HG02623 (cell line): ENCODE data around the gene ZNF516.

Experiments used
- ATAC-seq: cut with Tn5 transposase; IDR thresholded peaks from one replicate; pipeline ENCODE4 v1.9.1; 2021; ENCODE audit warnings: moderate library complexity; ENCODE audit not compliant: unreplicated experiment

The ZNF516 gene

DNA sequence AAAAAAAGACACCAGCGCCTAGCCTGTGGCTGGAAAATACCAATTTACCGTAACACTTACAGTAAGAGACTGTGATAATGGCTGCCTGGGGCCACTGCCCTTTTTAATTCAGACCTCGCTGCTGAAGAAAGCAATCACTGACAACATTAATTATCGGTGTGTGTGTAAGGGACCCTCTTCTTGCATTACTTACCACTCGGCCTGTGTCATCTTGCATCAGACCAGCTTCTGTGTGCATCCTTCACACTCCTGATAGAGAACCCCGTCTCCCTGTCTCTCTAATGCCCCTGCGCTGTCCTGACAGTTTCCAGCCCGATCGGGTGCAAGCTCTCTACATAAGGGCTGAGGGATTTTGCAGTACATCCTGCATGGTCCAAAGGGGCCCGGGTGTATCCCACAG lies 124.4 kb downstream of the ZNF516 start:
- no peak for ATAC-seq

DNA sequence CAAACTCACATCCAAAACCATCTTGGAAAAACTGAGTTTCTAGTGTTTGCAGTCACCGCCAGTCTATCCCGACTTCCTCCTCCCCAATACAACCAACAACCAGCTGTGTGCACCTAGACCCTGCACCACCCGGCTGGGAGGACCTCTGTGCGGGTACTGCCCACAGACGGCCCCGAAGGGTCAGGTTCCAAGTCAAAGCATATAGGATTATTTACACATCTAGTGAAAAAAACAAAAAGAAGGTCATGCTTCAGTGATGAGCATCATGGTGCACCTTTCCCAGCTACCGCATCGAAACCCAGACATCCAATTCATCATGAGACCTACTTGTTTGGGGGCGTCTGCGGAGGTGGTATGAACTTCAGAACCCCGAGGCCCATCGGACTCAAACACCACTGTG lies 124.8 kb downstream of the ZNF516 start:
- no peak for ATAC-seq

DNA sequence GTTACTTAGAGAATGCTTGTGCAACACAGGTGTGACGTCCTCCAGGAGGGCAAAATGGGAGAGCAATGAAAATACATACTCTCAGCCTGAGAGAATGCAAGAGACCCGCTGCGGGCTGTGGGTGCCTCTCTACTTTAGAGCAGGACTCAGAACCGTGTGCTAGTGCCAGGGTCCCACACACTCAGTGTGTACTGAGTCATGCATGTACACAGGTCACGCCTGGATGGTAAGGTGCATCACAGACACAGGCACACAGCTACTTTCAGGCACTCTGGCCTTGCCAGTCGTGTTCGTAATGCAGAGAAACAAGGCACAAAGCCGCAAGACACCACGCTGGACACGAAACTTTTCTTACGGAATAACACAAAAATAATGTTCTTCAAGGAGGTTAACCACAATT lies 125.3 kb downstream of the ZNF516 start:
- ATAC-seq = no peak

DNA sequence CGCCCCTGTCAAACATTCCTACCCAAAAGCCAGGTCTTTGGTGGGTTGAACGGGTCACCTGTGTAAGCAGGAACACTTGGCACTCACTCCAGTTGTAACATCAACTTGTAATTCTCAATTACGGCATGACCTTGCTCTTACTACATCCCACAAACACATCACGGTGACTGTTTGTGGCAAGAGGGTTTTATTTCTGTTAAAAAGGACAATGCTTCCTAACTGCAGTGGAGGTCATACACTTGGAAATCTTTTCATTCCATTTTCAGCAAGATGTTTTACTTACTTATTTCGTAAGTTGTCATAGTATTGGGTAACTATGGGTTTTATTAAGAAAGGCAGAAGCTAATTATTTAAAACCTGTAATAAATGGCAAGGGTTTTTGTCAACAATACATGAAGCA lies 126.1 kb downstream of the ZNF516 start:
- no peak for ATAC-seq

DNA sequence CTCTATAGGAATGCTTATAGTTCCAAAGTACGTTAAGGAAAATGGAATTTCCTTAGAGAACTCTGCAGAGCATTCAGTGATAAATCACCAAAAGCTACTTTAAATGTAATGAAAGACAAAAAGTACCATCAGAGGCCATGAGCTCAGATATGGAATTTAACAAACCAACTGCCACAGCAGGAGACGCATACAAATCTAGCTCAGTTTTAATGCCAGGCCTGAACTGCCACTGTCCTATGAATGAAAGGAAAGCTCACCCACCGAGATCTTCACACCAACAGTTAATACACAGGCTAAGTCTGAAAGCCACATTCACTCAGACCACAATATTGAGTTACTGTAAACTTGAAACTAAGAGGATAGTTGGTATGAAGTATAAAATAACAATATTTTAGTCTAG lies 126.8 kb downstream of the ZNF516 start:
- no peak for ATAC-seq

DNA sequence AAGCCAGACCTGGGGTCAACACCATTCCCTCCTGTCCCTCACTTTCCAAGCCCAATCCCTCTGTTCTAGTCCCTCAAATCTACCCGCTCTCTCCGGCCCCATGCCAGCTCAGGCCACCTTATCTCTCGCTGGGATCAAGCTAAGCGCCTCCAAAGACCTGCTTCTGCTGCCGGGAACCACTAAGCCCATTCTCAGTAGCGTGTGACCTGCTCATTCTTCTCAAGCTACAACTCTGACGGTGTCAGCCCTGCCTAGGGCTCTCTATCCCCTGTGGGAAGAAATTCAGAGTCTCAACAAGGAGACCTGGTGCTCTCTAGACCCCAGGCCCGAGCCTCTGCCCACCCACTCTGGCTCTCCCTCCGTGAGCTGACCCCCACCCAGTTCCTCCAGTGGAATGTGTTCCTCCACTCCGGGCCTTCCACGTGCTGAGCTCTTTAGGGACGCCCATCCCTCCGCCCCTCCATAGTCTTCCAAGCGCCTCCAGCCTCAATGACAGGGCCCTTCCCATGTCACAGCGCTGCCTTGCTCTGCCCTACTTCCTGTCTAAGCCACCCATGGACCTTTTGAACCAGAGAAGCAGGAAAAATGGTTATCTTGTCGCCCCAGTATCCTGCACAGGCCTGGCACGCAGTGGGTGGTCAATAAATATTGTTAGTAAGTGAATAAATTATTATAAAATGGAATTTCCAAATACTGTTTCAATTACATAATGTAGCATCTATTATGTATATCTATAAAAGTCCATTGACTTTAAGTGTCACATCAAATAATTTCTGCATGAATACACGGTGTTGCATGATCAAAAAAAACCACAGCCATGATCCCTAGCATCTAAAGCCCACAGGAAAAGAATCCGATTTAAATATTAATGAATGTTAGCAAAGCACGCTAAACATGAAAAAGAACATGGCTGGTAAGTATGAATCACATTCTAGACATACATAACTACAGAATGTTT lies 127.6 kb downstream of the ZNF516 start:
- no peak for ATAC-seq

DNA sequence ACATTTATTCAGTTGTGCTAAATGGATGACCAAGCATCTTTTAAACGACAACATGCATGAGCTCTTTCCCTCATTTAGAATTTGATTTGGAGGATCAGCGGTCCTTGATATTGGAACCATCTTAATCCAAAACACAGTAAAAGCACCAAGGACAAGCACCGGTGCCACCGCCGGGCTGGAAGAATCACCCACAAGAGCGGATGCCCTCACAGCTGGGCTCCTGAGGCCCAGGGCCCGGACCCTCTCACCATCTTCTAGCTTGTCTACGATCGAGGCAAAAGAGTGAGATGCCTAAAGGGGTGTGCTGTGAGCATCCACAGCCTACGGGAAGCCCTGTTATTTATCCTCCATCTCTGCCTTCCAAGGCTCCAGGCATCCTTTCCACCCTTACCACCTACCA lies 129.5 kb downstream of the ZNF516 start:
- ATAC-seq = no peak

DNA sequence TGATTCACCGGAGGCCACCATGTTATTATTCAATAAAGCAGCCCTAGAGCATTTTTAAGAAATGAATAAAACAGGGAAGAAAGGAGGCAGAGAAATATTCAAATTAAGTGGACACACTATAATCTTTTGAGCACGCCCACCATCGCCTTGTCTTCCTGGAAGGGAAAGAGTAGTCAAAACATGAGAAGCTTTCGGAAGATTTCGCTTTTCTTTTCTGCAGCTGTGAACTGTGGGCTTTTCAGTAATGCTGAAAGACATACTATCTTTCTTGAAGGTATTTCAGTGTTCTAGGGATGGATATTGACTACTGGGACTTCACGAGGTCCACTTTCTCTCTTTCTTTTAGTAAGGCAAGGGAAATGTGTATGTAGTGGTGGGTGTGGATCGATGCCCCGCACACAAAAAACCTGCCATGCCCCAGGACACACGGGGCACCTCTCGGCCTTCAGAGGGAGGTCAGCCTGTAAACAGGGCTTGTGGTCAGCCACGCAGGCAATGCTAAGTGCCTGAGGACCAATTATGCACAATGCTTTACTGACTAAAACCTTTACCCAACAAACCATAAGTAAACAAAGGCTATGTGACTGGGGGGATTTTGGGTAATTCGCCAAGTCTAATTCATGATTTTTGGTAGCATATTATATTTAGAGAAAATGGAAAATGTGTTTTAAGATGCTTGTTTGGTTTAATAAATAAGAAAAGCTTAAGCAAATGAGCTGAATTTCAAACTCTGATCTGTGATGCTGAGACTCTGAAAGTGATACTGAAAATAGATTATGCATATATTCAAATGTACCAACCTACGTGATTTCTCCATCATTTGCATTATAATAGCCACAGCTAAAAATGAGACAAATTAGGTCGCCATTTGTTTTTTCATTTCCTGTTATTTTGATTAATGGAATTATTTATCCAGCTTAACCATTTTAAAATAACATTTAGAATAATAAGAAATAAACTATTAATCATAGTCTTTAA lies 130.5 kb downstream of the ZNF516 start:
- ATAC-seq = peak; percentile 75

DNA sequence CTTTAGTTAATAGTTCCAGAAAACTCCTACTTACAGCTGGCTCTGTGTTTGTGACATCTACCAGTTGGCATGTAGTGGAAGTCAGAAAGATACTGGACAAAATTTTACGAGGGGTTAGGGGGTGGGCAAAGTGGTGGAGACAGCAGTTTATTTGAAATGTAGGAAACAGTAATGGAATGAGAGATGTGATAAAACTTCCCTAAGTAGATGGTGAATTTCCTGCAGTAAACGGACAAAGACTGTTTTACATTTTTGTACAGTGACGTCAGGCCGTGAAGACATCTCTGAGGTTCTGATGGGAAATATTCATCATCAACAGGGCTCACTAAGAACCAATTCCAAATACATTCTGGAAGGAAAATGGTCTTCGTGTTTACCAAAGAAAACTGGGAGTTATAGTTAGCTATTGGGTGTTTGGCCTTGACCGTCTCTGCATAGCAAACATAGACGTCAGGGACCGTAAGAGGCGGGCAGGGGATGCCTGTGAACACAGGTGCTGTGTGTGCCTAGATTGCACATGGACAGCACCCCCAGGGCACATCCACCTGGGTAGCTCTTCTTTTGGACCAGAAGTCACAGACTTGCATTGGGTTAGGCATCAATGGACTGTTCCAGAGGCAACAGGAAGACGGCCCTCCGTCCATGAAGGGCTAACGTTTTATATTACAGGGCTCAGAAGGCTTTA lies 131.5 kb downstream of the ZNF516 start:
- no peak for ATAC-seq

DNA sequence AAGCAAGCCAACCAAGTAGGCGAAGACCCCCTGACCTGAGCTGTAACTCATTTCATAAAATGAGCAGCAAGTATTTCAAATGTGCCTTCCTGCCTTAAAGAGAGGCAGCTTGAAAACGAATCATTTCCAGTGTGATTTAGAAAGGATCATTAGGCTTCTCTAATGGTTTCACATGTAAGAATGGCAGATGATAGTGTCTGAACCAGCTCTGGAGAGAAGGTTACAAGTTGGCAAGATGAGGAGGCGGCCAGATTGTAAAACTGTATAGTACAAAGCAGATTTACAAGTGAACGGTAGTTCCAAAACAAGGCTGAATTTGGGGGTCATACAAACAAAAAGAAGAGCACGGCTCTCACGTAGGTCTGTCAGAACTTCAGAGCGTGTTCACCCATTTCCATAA lies 132.4 kb downstream of the ZNF516 start:
- ATAC-seq = no peak

DNA sequence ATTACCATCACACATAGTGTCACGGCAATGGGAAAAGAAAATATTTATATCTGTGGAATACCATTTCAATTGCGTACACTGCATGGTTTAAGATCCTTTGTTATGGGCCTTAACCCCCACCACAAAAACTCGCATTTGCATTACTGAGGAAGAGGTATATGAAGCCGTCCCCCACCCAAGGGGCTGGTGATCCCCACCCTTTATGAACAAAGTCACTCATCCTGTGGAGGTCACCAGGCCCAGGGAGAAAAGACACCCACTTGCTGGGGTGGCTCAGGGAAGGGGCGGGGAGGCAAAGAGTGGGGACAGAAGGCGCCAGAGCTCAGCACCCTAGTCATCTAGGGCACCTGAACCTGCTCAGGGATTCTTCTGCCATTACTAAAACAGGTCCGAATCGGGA lies 133.8 kb downstream of the ZNF516 start:
- no peak for ATAC-seq

DNA sequence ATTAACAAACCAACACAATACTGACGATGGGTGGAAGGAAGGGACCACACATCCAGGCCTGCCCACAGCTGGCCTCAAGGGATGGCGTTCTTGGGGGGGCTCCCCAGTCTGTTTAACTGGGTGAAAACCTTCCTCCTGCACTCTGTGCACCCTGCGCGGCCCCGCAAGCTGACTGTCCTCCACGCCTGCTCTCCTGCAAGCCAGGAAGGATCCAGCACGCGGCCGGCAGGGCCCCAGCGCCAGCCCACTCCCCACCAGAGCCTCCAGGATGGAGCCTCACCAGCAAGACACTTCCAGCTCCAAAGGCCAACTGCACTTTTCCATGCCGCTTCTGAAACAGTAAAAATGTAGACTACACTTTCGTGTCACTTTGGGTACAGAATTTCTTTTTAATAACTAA lies 135.1 kb downstream of the ZNF516 start:
- ATAC-seq = no peak

DNA sequence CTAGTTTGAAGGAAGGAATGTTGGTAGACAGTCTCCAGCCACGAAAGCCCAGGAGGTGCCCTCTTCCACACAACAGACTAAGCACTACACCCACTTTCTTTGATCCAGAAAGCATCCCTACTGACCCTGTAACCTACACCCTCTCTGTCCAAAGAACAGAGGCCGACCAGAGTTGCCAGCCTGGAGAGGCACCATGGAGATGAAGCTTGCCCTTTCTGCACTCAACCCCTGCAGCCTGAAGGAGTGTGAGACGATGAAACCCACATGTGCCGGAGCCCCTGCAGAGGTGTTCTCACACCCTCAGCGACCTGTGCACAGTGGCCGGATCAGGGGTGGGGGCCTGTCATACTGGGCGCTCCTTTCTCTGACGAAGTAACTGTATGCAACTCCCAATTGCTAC lies 136.3 kb downstream of the ZNF516 start:
- no peak for ATAC-seq

DNA sequence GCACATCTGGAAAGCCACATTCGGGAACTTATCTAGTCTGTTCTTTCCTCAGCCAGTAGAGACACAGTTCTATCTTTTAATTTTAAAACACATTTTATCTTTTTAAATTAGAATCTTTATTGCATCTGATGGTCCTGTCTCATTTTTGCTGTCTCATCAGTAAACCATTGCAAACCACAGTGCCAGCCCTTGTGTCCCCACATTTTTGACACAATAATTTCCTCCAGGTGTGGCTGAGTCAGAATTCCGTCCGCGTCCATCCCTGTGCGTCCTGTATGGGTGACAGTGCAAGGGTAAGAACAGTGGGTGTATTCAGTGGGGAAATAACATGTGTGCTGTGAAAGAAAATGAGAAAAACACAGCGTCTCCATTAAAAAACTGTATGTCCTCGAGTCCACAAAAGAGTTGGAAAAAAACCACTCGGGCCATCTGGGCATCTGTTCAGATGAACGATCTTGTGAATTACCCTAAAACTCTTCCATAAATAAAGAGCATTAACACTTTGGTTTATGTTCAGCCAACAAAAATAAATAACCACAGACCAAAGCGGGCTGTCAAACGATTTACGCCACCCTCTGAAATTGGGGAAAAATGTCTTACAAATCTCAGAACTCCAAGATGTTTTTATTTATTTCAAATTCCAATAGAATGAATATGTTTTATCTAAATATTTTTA lies 137.3 kb downstream of the ZNF516 start:
- ATAC-seq = no peak

DNA sequence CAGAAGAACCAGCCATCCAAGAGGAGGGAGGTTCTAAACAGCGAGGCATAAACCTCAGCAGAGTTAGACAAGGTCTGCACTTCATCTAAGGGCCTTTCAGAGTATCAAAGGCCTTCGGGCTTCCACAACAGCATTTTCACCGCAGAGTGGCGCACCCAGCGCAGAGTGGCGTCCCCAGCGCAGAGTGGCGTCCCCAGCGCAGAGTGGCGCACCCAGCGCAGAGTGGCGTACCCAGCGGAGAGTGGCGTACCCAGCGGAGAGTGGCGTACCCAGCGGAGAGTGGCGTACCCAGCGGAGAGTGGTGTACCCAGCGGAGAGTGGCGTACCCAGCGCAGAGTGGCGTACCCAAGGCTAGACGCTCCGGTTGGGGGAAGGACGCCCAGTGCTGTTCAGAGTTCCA lies 137.9 kb downstream of the ZNF516 start:
- no peak for ATAC-seq

DNA sequence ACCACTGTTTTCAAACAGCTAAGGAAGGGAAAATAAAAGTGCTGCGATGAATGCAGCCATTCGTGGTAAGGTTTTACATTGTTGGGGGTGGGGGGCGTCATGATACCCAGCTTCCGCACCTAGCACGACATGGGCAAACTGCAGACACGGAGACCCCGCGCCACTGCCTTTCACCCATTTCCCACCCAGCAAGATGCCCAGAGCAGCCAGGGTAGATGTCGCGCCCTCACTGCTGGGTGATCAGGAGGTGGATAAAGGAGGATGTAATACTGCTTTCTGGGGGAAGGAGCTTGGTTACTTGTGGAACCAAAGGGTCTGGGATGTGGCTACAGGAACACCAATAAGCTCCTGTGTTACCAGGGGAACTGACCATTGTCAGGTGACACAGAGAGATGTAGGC lies 138.4 kb downstream of the ZNF516 start:
- no peak for ATAC-seq

DNA sequence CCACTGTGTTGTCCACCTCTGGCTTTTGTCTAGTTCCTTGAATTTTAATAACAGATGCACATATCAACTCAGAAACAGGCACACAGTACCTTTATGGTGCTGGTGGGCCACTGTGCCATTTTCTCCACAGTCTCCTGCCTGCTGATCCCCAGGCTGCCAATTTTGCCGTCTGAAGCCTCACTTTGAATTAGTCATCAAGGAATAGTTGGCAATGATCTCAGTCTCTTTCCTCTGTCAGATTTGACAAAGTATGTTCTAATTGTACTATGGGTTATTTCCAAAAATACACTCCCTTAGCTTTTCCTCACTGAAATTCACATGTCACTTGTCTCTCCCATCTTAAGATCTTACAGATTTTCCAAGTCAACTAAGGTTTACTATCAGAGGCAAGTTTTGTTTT lies 140.7 kb downstream of the ZNF516 start:
- ATAC-seq = no peak

DNA sequence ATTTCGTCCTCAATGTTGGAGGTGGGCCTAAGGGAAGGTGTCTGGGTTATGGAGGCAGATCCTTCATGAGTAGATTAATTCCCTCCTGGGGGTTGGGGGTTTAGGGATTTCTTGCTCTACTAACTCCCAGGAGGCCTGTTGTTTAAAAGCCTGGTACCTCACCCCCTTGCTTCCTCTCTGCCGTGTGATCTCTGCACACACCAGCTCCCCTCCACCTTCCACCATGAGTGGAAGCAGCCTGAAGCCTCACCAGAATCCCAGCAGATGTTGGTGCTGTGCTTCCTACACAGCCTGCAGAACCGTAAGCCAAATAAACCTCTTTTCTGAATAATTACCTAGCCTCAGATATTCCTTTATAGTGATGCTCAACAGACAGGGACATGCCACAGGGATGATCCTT lies 141.5 kb downstream of the ZNF516 start:
- ATAC-seq = no peak

DNA sequence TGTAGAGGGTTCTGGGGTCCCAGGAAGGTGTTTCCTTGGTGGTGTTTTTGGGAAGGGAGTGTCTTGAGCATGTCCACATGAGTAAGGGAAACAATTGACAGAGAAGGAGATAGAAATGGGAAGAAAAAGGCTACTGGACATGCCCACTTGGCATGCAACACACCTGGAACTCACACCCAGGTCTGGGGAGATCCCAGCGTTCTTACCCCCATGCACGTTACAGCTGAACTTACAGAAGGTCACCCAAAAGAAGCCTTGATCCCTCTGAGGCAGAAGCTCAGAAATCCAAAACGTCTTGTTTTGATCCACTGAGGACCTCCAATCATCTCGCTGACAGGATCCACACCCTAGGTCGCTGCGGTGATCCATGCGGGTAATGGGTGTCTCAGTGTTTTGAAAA lies 142.0 kb downstream of the ZNF516 start:
- ATAC-seq = no peak

DNA sequence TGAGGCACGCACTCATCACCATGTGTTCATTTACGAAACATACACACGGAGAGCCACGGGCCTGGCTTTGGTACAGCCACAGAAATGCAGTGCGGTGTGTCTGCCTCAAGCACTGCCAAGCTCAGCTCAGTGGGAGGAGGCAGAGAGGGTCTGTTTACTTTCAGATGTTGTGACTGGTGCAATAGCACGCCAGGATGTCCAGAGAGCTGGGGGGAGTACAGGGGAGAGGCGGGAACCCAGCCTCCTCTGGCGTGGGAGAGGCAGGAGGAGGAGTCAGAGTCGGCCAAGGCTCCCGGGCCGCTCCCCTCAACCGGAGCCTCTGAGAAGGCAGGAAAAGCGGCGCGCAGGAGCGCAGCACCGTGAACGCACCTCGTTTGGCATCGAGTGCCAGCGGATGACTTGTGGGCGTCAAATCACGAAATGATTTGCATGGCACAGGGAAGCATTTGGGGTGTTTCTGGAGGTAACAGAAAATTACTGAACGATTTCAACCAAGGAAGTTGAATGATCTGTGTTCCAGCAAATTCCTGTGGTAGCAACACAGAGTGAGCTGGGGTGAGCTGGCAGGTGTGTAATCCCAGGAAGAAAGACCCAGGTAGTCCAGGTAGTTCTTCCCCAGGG lies 143.0 kb downstream of the ZNF516 start:
- no peak for ATAC-seq
